ENCODE measurements around the gene BTBD2.

GRCh38 chr19:2059422-2060201 is 44.1 kb upstream of the BTBD2 start:
- TF ChIP-seq CTCF (IDR thresholded peaks at IDR 0.05) = no peak
- TF ChIP-seq POLR2A (IDR thresholded peaks at IDR 0.05) = no peak

Data from vagina (tissue), 2 donors.